PFSK-1 (cell line): ENCODE measurements around the gene ALDH4A1.

Source experiments
- FOXP2 ChIP-seq: optimal IDR thresholded peaks from 2 replicates; pipeline ENCODE3; 2011; ENCODE audit warnings: borderline replicate concordance, control low read depth, inconsistent platforms; ENCODE audit not compliant: insufficient read depth; ENCODE audit errors: extremely low read length, extremely low read depth
- POLR2AphosphoS5 ChIP-seq: IDR thresholded peaks from 2 replicates; pipeline ENCODE4 v1.6.1; 2012; ENCODE audit warnings: low read depth, mild to moderate bottlenecking, control low read depth, low read length, moderate library complexity
- REST ChIP-seq, 2 experiments: IDR thresholded peaks; 2 replicates each; pipeline versions ENCODE4 v1.6.1 to v1.8.0; 2011 to 2012; ENCODE audit warnings: low read depth in 2 of 2, low read length in 2 of 2, control low read depth in 1 of 2, inconsistent platforms in 1 of 2, mild to moderate bottlenecking in 1 of 2, moderate library complexity in 1 of 2; ENCODE audit not compliant: insufficient read depth in 1 of 2
- SIN3A ChIP-seq: IDR thresholded peaks from 2 replicates; pipeline ENCODE4 v1.6.1; 2012; ENCODE audit warnings: mild to moderate bottlenecking, low read length, moderate library complexity, borderline replicate concordance; ENCODE audit not compliant: insufficient read depth
- TAF1 ChIP-seq: IDR thresholded peaks from 2 replicates; pipeline ENCODE4 v1.6.1; 2012; ENCODE audit warnings: low read length, control low read depth, borderline replicate concordance; ENCODE audit not compliant: insufficient read depth

The ALDH4A1 gene

GRCh38 chr1:18868801-18869424 is 33.4 kb downstream of the ALDH4A1 start:
- TF ChIP-seq TAF1 (no peak), REST (IDR thresholded peaks at IDR 0.05; ENCODE audit: insufficient read depth in 1 of 2, low read depth in 2 of 2, low read length in 2 of 2) (no peak), SIN3A (no peak), FOXP2 (no peak), POLR2AphosphoS5 (no peak)

GRCh38 chr1:18868354-18868753 is 34.0 kb downstream of the ALDH4A1 start:
- no peak for TF ChIP-seq POLR2AphosphoS5
- no peak for TF ChIP-seq FOXP2
- no peak for TF ChIP-seq SIN3A
- no peak for TF ChIP-seq TAF1
- TF ChIP-seq REST (IDR thresholded peaks at IDR 0.05; ENCODE audit: insufficient read depth in 1 of 2, low read depth in 2 of 2, low read length in 2 of 2) = no peak

- TF ChIP-seq SIN3A (no peak), FOXP2 (no peak), TAF1 (no peak), POLR2AphosphoS5 (no peak), REST (IDR thresholded peaks at IDR 0.05; ENCODE audit: insufficient read depth in 1 of 2, low read depth in 2 of 2, low read length in 2 of 2) (no peak)
Measured at GRCh38 chr1:18866846-18867245, 35.5 kb downstream of the ALDH4A1 start.

GRCh38 chr1:18866314-18866713 is 36.0 kb downstream of the ALDH4A1 start:
- TF ChIP-seq TAF1 (no peak), FOXP2 (no peak)

- TF ChIP-seq SIN3A = no peak
- TF ChIP-seq REST (IDR thresholded peaks at IDR 0.05; ENCODE audit: insufficient read depth in 1 of 2, low read depth in 2 of 2, low read length in 2 of 2) = no peak
- no peak for TF ChIP-seq POLR2AphosphoS5
- TF ChIP-seq FOXP2 = no peak
- no peak for TF ChIP-seq TAF1
Measured at GRCh38 chr1:18865176-18865575, 37.2 kb downstream of the ALDH4A1 start.
